Measurements from ENCODE around the gene HS1BP3. TPM values are rescaled to one million over a fixed set of nuclear protein-coding genes. Genes with fewer than 3 reads are reported as not detected.

The HS1BP3 gene
- total RNA-seq, 1 experiment from 2014 or later, result 12.8 TPM

DNA sequence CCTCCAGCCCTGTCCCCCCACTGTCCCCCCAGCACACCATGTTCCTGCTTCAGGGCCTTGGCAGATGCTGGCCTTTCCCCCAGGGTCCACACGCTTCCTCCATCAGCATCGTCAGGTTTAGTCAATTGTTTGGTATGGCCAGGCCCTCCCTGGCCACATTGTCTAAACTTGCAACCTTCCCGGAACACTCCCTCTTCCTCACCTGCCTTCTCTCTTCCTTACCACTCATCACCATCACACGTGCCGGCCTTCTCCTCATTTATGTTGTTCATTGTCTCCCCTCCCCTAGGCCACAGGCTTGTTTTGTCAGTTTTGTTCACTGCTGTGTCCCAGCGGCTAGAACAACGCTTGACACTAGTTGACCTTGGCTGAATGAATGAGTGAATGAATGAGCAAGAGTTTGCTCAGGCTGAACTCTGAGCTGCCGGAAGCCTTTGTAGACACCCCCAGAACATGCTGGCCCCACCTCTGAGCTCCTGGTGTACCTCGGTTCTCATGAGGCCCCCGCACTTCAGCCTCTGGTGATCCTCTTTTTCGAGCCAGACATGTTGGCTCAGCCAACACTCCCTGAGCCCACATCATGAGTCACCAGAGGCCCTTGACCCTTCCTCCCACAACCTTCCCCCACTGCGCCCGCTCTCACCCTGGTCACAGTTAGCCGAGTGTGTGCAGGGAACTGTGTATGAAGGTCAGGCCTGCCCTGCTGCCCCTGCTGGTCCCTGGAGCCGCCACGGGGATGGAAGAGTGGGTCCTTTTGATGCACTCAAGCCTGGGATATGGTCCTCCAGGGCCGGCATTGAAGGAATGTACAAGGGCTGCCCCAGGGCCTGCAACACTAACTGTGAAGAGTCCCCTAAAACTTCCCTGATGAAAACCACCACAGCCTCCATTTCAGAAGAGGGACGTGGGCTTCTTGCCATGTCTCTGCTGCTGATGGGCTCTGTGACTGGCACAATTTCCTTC is 57.5 kb downstream of the HS1BP3 start:
- H3K4me2 ChIP-seq (ENCODE audit: low read depth, low read length, poor library complexity, severe bottlenecking), result no peak overlapping the region
- no peaks in the 10 kb centered on the region for H3K36me3 ChIP-seq (ENCODE audit: insufficient read depth, low read length)
- peaks cover 32% of the 10 kb centered on the region for H4K20me1 ChIP-seq (ENCODE audit: insufficient read depth, low read depth, low read length)
- H3K27ac ChIP-seq (ENCODE audit: low read length), result no peak overlapping the region
- no peaks in the 10 kb centered on the region for H3K9me3 ChIP-seq (ENCODE audit: low read length)
- no peak overlapping the region for H3K9ac ChIP-seq (ENCODE audit: low read length)
- no peaks in the 10 kb centered on the region for H3K27me3 ChIP-seq (ENCODE audit: low read length)
- no peak overlapping the region for H2AFZ ChIP-seq (ENCODE audit: low read length)
- H3K4me3 ChIP-seq (ENCODE audit: low read length), result no peak overlapping the region
- H3K4me1 ChIP-seq (ENCODE audit: low read length), result peaks cover 55% of the 10 kb centered on the region
- no peaks in the 10 kb centered on the region for H3K79me2 ChIP-seq (ENCODE audit: low read length)
- no peak for DNase-seq
- H3K9me2 ChIP-seq (replicated peaks; ENCODE audit: insufficient read depth, low read length), result no peaks in the 10 kb centered on the region

GRCh38 chr2:20592106-20593071 is 58.5 kb downstream of the HS1BP3 start:
- Histone ChIP-seq H2AFZ (ENCODE audit: low read length) (no peak overlapping the region), H3K4me1 (ENCODE audit: low read length) (peaks cover 50% of the 10 kb centered on the region), H3K27ac (ENCODE audit: low read length) (no peak overlapping the region), H3K9me3 (ENCODE audit: low read length) (no peaks in the 10 kb centered on the region), H3K79me2 (ENCODE audit: low read length) (no peaks in the 10 kb centered on the region), H3K9me2 (replicated peaks; ENCODE audit: insufficient read depth, low read length) (no peaks in the 10 kb centered on the region), H3K4me3 (ENCODE audit: low read length) (no peak overlapping the region), H3K27me3 (ENCODE audit: low read length) (no peaks in the 10 kb centered on the region), H4K20me1 (ENCODE audit: insufficient read depth, low read depth, low read length) (peaks cover 32% of the 10 kb centered on the region), H3K4me2 (ENCODE audit: low read depth, low read length, poor library complexity, severe bottlenecking) (no peak overlapping the region), H3K36me3 (ENCODE audit: insufficient read depth, low read length) (no peaks in the 10 kb centered on the region), H3K9ac (ENCODE audit: low read length) (no peak overlapping the region)
- peak; percentile 69 for DNase-seq

- Histone ChIP-seq H3K79me2 (ENCODE audit: low read length) (no peaks in the 10 kb centered on the region), H3K4me3 (ENCODE audit: low read length) (no peak overlapping the region), H3K9ac (ENCODE audit: low read length) (no peak overlapping the region), H4K20me1 (ENCODE audit: insufficient read depth, low read depth, low read length) (peaks cover 28% of the 10 kb centered on the region), H3K4me2 (ENCODE audit: low read depth, low read length, poor library complexity, severe bottlenecking) (no peak overlapping the region), H3K36me3 (ENCODE audit: insufficient read depth, low read length) (no peaks in the 10 kb centered on the region), H3K27me3 (ENCODE audit: low read length) (no peaks in the 10 kb centered on the region), H3K9me3 (ENCODE audit: low read length) (no peaks in the 10 kb centered on the region), H2AFZ (ENCODE audit: low read length) (no peak overlapping the region), H3K9me2 (replicated peaks; ENCODE audit: insufficient read depth, low read length) (no peaks in the 10 kb centered on the region), H3K27ac (ENCODE audit: low read length) (no peak overlapping the region), H3K4me1 (ENCODE audit: low read length) (peaks cover 35% of the 10 kb centered on the region)
- DNase-seq, result no peak
Measured at GRCh38 chr2:20590704-20591515, 60.0 kb downstream of the HS1BP3 start.

DNA sequence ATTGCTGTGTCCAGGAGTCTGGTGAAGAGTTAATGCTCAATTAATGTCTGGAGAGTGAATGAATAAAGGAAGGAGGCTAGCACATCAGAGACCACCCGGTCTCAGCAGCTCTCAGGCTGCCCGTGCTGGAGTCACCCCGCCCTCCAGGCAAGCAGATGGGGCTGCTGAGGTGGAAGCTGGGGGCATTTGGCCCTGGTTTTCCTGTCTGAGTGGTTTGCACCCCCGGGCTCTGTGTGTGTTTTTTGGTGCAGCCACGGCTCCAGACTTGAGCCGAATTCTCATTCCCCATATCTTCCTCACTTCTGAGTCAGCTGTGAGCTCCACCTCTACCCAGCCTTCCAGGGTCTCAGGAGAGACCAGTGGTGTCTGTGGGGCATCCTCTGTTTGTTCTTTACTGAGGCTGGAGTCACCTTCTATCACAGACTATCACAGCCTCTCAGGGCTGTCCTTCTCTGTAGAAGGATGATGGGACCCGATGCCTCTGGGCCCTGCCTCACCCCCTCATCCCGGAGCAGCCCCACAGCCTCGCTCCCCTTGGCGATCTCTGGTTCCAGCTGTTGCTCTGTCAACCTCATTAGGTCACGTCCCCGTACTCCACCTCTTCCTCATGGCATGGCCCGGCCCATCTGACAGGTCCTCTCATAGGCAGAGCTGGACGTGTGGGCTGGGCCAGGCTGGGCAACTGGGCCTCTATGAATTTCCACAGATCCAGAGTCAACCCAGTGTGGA is 60.8 kb downstream of the HS1BP3 start:
- Histone ChIP-seq H3K4me2 (ENCODE audit: low read depth, low read length, poor library complexity, severe bottlenecking) (no peak overlapping the region), H3K4me3 (ENCODE audit: low read length) (no peak overlapping the region), H4K20me1 (ENCODE audit: insufficient read depth, low read depth, low read length) (peaks cover 23% of the 10 kb centered on the region), H3K4me1 (ENCODE audit: low read length) (peaks cover 28% of the 10 kb centered on the region), H3K79me2 (ENCODE audit: low read length) (no peaks in the 10 kb centered on the region), H3K27ac (ENCODE audit: low read length) (no peak overlapping the region), H3K36me3 (ENCODE audit: insufficient read depth, low read length) (no peaks in the 10 kb centered on the region), H2AFZ (ENCODE audit: low read length) (no peak overlapping the region), H3K9ac (ENCODE audit: low read length) (no peak overlapping the region), H3K9me2 (replicated peaks; ENCODE audit: insufficient read depth, low read length) (no peaks in the 10 kb centered on the region), H3K27me3 (ENCODE audit: low read length) (no peaks in the 10 kb centered on the region), H3K9me3 (ENCODE audit: low read length) (no peaks in the 10 kb centered on the region)
- DNase-seq, result no peak

DNA sequence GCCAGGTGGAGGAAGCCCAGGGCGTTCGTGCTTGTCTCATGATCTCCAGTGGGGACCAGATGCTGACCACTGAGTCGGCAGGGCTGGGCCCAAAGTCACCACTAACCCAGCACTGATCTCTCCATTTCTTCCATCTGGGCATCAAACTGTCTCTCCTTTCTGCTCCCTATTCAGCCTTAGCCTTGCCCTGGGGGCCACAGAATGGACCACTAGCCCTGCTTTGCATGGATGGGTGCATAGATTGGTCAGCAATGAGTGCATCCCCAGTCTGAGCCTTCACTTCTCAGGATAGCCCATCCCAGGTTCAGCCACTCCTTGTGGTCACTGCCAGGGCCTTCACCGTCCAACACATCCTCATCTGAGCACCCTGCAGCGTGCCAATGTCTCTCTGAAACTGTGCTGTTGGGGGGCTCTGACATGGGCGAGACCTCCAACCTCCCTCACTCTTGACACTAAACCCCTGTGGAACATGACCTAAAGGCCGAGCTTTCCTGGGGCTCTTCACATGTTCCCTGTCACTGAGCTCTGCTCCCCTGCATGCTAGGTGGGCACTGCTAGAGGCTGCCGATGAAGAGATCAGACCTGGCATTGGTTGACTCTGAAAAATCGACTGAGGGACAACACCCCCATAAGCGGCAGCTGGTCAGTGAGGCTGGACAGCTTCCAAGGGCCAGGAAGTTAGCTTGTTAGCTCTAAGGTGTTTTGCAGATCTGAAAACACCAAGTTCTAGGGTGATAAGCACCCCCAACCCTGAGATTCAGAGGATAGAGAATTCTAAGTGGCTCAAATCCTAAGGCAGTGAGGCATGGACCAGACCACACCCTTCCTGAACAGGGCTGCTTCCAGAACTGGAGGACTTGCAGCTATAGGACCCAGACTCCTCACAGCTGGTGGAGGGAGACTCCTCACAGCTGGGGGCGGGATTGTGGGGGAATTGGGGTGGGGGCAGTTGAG is 61.7 kb downstream of the HS1BP3 start:
- H3K27me3 ChIP-seq (ENCODE audit: low read length), result no peaks in the 10 kb centered on the region
- H3K9me3 ChIP-seq (ENCODE audit: low read length), result no peaks in the 10 kb centered on the region
- H3K27ac ChIP-seq (ENCODE audit: low read length), result no peak overlapping the region
- H3K36me3 ChIP-seq (ENCODE audit: insufficient read depth, low read length), result no peaks in the 10 kb centered on the region
- H3K79me2 ChIP-seq (ENCODE audit: low read length), result no peaks in the 10 kb centered on the region
- H3K4me3 ChIP-seq (ENCODE audit: low read length), result no peak overlapping the region
- H3K9ac ChIP-seq (ENCODE audit: low read length), result no peak overlapping the region
- no peak for DNase-seq
- peaks cover 18% of the 10 kb centered on the region for H3K4me1 ChIP-seq (ENCODE audit: low read length)
- peaks cover 14% of the 10 kb centered on the region for H4K20me1 ChIP-seq (ENCODE audit: insufficient read depth, low read depth, low read length)
- no peak overlapping the region for H2AFZ ChIP-seq (ENCODE audit: low read length)
- H3K4me2 ChIP-seq (ENCODE audit: low read depth, low read length, poor library complexity, severe bottlenecking), result no peak overlapping the region
- no peaks in the 10 kb centered on the region for H3K9me2 ChIP-seq (replicated peaks; ENCODE audit: insufficient read depth, low read length)

- no peak overlapping the region for H3K9ac ChIP-seq (ENCODE audit: low read length)
- H3K9me2 ChIP-seq (replicated peaks; ENCODE audit: insufficient read depth, low read length), result no peaks in the 10 kb centered on the region
- H4K20me1 ChIP-seq (ENCODE audit: insufficient read depth, low read depth, low read length), result 0 out of 2 replicates have a peak, but pooled peaks cover 5% of the 10 kb centered on the region
- no peaks in the 10 kb centered on the region for H3K36me3 ChIP-seq (ENCODE audit: insufficient read depth, low read length)
- peaks cover 6% of the 10 kb centered on the region; the same call in 1 of the 2 replicates for H3K4me1 ChIP-seq (ENCODE audit: low read length)
- H3K27ac ChIP-seq (ENCODE audit: low read length), result no peak overlapping the region
- H2AFZ ChIP-seq (ENCODE audit: low read length), result no peak overlapping the region
- no peak overlapping the region for H3K4me2 ChIP-seq (ENCODE audit: low read depth, low read length, poor library complexity, severe bottlenecking)
- H3K79me2 ChIP-seq (ENCODE audit: low read length), result no peaks in the 10 kb centered on the region
- no peaks in the 10 kb centered on the region for H3K27me3 ChIP-seq (ENCODE audit: low read length)
- no peaks in the 10 kb centered on the region for H3K9me3 ChIP-seq (ENCODE audit: low read length)
- no peak for DNase-seq
- H3K4me3 ChIP-seq (ENCODE audit: low read length), result no peak overlapping the region
Measured at GRCh38 chr2:20585710-20586594, 64.9 kb downstream of the HS1BP3 start.
